Astrocyte (in vitro differentiated cells and primary cell): Measurements from ENCODE around the gene ANO2. TPM values are rescaled to one million over a fixed set of nuclear protein-coding genes. Genes with fewer than 3 reads are reported as not detected.

ENCODE experiments used
- DNase-seq: peaks from one replicate; pipeline ENCODE4 v3.0.0-alpha.2; 2010; ENCODE audit warnings: low read depth
- FAIRE-seq: peaks from 2 replicates; lab custom pipeline; 2011; peaks lifted over from hg19 to GRCh38; lab: Jason Lieb, UNC
- H2AFZ ChIP-seq: 2 replicates; pipeline ENCODE4 v1.6.0; 2012; ENCODE audit warnings: low read depth, low read length, inconsistent platforms
- H3K27ac ChIP-seq: 2 replicates; pipeline ENCODE4 v1.5.1; 2011; ENCODE audit warnings: low read depth, low read length, inconsistent platforms
- H3K27me3 ChIP-seq: 2 replicates; pipeline ENCODE4 v1.6.0; 2011; ENCODE audit warnings: low read length, inconsistent platforms; ENCODE audit not compliant: insufficient read depth
- H3K36me3 ChIP-seq: 2 replicates; pipeline ENCODE4 v1.5.1; 2011; ENCODE audit warnings: low read length, inconsistent platforms; ENCODE audit not compliant: insufficient read depth
- H3K4me1 ChIP-seq: 2 replicates; pipeline ENCODE4 v1.5.1; 2011; ENCODE audit warnings: low read length, inconsistent platforms; ENCODE audit not compliant: insufficient read depth
- H3K4me2 ChIP-seq: 2 replicates; pipeline ENCODE4 v1.6.0; 2012; ENCODE audit warnings: low read length, inconsistent platforms
- H3K4me3 ChIP-seq: 2 replicates; pipeline ENCODE4 v1.5.1; 2011; ENCODE audit warnings: low read depth, mild to moderate bottlenecking, low read length, inconsistent platforms; ENCODE audit not compliant: insufficient read depth
- H3K79me2 ChIP-seq: 2 replicates; pipeline ENCODE4 v1.6.0; 2012; ENCODE audit warnings: mild to moderate bottlenecking, low read length, inconsistent platforms; ENCODE audit not compliant: insufficient read depth
- H3K9ac ChIP-seq: 2 replicates; pipeline ENCODE4 v1.6.0; 2012; ENCODE audit warnings: mild to moderate bottlenecking, low read length, inconsistent platforms
- H3K9me3 ChIP-seq: 2 replicates; pipeline ENCODE4 v1.5.1; 2012; ENCODE audit warnings: low read depth, mild to moderate bottlenecking, low read length, inconsistent platforms; ENCODE audit not compliant: insufficient read depth
- H4K20me1 ChIP-seq: 2 replicates; pipeline ENCODE4 v1.6.0; 2012; ENCODE audit warnings: low read length, inconsistent platforms; ENCODE audit not compliant: insufficient read depth
- H3K27ac Mint-ChIP-seq: one replicate; pipeline ENCODE4 v1.8.0; 2021; ENCODE audit warnings: mild to moderate bottlenecking, mixed read lengths; ENCODE audit not compliant: unreplicated experiment
- H3K27me3 Mint-ChIP-seq: one replicate; pipeline ENCODE4 v1.8.0; 2021; ENCODE audit warnings: low read depth, mixed read lengths; ENCODE audit not compliant: unreplicated experiment
- H3K36me3 Mint-ChIP-seq: one replicate; pipeline ENCODE4 v1.8.0; 2021; ENCODE audit warnings: low read depth, mixed read lengths; ENCODE audit not compliant: unreplicated experiment
- H3K4me1 Mint-ChIP-seq: one replicate; pipeline ENCODE4 v1.8.0; 2021; ENCODE audit warnings: low read depth, mixed read lengths; ENCODE audit not compliant: unreplicated experiment
- H3K4me3 Mint-ChIP-seq: one replicate; pipeline ENCODE4 v1.8.0; 2021; ENCODE audit warnings: mild to moderate bottlenecking, moderate library complexity, mixed read lengths; ENCODE audit not compliant: unreplicated experiment
- H3K9me3 Mint-ChIP-seq: one replicate; pipeline ENCODE4 v1.8.0; 2021; ENCODE audit warnings: mild to moderate bottlenecking, mixed read lengths; ENCODE audit not compliant: unreplicated experiment
- CTCF ChIP-seq: IDR thresholded peaks from 2 replicates; pipeline ENCODE4 v1.5.1; 2011; ENCODE audit warnings: low read depth, mild to moderate bottlenecking, inconsistent platforms, low read length, moderate library complexity; ENCODE audit not compliant: insufficient read depth
- EZH2 ChIP-seq: IDR thresholded peaks from 2 replicates; pipeline ENCODE4 v1.6.1; 2012; ENCODE audit warnings: mild to moderate bottlenecking, low read length, inconsistent platforms; ENCODE audit not compliant: insufficient read depth
- total RNA-seq: library from RNA; stranded (reverse); gene quantifications from 2 replicates; pipeline ENCODE4 v1.2.1, GENCODE V29; 2021

ANO2 gene
- total RNA-seq, 1 donor from 2014 or later, result 0.93 TPM

- Mint-ChIP-seq H3K36me3 (no peaks in the 10 kb centered on the region), H3K4me1 (peaks cover 6% of the 10 kb centered on the region), H3K4me3 (no peak overlapping the region), H3K27ac (no peak overlapping the region), H3K27me3 (peaks cover 25% of the 10 kb centered on the region), H3K9me3 (no peaks in the 10 kb centered on the region)
- Histone ChIP-seq H3K4me1 (no peaks in the 10 kb centered on the region), H4K20me1 (no peaks in the 10 kb centered on the region), H3K27ac (no peak overlapping the region), H3K4me2 (no peak overlapping the region), H3K4me3 (no peak overlapping the region), H3K36me3 (no peaks in the 10 kb centered on the region), H3K9me3 (no peaks in the 10 kb centered on the region), H3K9ac (no peak overlapping the region), H2AFZ (peak overlapping the region; percentile 70), H3K79me2 (no peaks in the 10 kb centered on the region), H3K27me3 (peaks cover 6% of the 10 kb centered on the region)
- TF ChIP-seq EZH2, result no peak
- peak; percentile 79 for TF ChIP-seq CTCF
- DNase-seq, result peak; percentile 10
- FAIRE-seq, result no peak
These were observed 20.9 kb upstream of the ANO2 start for GRCh38 chr12:5965950-5966383.

- Histone ChIP-seq H3K4me1 (no peaks in the 10 kb centered on the region), H3K27me3 (peaks cover 8% of the 10 kb centered on the region), H3K27ac (no peak overlapping the region), H3K9ac (no peak overlapping the region), H4K20me1 (no peaks in the 10 kb centered on the region), H3K4me3 (no peak overlapping the region), H3K36me3 (no peaks in the 10 kb centered on the region), H3K9me3 (no peaks in the 10 kb centered on the region), H3K4me2 (no peak overlapping the region), H3K79me2 (no peaks in the 10 kb centered on the region), H2AFZ (no peak overlapping the region)
- FAIRE-seq, result no peak
- H3K9me3 Mint-ChIP-seq, result no peaks in the 10 kb centered on the region
- no peak overlapping the region for H3K4me3 Mint-ChIP-seq
- no peak overlapping the region for H3K27ac Mint-ChIP-seq
- no peak for DNase-seq
- H3K36me3 Mint-ChIP-seq, result no peaks in the 10 kb centered on the region
- no peak for TF ChIP-seq CTCF
- no peak for TF ChIP-seq EZH2
- H3K4me1 Mint-ChIP-seq, result peaks cover 6% of the 10 kb centered on the region
- H3K27me3 Mint-ChIP-seq, result peaks cover 18% of the 10 kb centered on the region
These were observed 20.1 kb upstream of the ANO2 start for GRCh38 chr12:5964913-5965900.

GRCh38 chr12:5963515-5963914 lies 18.5 kb upstream of the ANO2 start:
- Histone ChIP-seq H3K4me1 (no peaks in the 10 kb centered on the region), H3K9me3 (no peaks in the 10 kb centered on the region), H3K4me2 (no peak overlapping the region), H3K27ac (no peak overlapping the region), H4K20me1 (no peaks in the 10 kb centered on the region), H3K36me3 (no peaks in the 10 kb centered on the region), H3K9ac (no peak overlapping the region), H3K79me2 (no peaks in the 10 kb centered on the region), H3K4me3 (no peak overlapping the region), H2AFZ (no peak overlapping the region), H3K27me3 (peaks cover 8% of the 10 kb centered on the region)
- Mint-ChIP-seq H3K9me3 (no peaks in the 10 kb centered on the region), H3K4me3 (no peak overlapping the region), H3K27me3 (peaks cover 13% of the 10 kb centered on the region), H3K27ac (no peak overlapping the region), H3K4me1 (peaks cover 6% of the 10 kb centered on the region), H3K36me3 (no peaks in the 10 kb centered on the region)
- TF ChIP-seq EZH2 (no peak), CTCF (no peak)
- DNase-seq, result no peak
- FAIRE-seq, result no peak
